Activated CD4-positive, alpha-beta T cell treated with anti-CD3 and anti-CD28 coated beads for 24 hours (primary cell): ENCODE data around the gene SNRNP27.

Experiments used
- DNase-seq, 2 donors: peaks; one replicate each; pipeline ENCODE4 v3.0.0-alpha.2; 2020; ENCODE audit warnings: low read depth in 2 of 2

The SNRNP27 gene

DNA sequence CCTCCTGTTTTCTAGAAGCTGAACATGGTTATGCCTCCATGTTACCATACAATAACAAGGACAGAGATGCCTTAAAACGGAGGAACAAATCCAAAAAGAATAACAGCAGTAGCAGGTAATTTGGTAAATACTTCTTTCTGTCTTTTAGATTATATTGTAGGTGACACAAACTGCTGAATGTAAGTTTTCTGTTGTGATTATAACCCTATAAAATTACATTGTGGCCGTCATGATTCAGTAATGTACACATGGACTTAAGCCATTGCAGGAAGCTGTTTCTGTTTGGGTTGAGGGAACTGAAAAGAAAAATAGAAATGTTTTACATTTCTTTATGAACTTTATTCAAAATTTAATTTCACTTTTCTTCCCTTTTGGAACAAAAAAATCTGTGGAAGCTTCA is 22.4 kb downstream of the SNRNP27 start:
- DNase-seq: no peak

DNA sequence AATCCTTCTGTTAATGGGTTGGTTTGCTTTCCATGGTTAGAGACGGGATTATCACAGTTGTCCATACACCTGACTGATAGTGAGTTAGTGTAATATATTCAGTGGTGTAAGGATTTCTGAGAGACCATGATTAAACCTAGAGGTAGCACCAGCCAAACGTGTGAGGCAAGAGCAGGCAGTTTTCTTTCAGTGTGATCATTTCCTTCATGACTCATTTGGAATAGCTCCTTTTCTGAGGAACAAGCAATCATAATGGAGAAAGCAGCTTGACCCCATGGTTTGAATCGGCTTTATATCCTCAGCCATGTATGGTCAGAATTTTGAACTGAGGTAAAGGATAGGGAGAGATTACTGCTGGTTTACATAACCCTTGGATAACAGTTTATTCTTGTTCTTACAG is 24.1 kb downstream of the SNRNP27 start:
- no peak for DNase-seq

DNA sequence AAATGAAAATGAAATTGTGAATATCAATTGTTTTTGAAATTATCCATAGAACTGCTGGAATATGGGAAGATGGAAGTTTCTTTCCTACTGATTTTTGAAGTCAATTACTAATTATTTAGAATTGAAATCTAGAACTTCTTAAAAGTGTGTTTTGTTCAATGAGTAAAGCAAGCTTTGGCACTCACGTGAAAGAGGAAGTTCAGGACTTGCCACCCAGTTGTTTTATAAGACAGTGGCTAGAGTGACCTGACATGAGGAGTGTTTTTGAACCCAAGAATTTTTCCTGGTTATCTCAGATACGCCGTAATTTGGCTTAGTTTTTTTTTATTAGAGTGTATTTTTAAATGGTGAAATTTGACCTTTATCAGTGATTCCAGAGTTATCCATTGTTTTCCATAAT is 24.6 kb downstream of the SNRNP27 start:
- DNase-seq: no peak

DNA sequence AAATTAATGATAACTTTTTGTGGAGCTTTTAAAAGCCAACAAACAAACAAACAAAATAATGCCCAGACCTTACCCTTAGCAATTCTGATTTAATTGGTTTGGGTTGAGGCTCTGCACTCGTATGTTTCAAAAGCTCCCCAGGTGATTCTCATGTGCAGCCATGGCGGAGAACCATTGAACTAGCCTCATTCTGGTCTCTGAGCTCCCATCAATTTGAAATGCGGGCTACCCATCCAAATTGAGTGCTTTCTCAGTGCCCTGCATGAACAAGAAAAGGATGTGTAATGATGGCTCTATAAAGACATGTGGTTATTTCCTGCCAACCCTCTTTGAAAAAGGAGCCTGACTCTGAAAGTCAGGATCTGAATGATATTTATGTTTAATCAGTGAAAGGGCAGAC is 29.4 kb downstream of the SNRNP27 start:
- DNase-seq: no peak

DNA sequence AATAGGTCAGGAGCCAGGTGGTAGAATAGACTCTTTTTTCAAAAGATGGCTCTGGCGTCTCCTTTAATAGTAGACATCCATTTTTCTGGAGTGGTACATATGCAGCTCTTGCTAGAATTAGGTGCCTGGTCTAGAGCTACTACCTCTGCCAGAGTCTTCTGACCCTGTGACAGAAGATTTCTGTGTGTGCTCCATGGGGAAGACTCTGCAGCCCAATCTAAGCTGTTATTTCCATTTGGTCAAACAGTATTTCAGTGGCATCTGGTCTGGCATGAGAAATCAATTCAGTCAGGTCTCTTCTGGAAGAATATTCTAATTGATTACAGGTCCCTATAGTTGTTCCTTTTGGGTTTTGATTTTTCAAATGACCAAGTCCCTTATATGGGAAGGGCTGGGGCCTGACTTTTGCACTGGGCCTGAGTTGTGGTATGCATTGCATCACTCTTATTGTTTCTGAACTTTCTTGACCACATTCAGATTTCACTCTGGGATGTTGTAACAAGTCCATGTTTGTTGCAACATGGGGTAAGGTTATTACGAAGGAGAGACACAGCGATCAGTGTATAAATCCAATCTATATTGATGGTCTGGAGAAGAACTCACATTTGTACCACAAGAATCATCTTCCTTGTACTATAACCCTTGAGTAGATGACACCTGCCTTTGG is 33.2 kb downstream of the SNRNP27 start:
- DNase-seq: no peak

DNA sequence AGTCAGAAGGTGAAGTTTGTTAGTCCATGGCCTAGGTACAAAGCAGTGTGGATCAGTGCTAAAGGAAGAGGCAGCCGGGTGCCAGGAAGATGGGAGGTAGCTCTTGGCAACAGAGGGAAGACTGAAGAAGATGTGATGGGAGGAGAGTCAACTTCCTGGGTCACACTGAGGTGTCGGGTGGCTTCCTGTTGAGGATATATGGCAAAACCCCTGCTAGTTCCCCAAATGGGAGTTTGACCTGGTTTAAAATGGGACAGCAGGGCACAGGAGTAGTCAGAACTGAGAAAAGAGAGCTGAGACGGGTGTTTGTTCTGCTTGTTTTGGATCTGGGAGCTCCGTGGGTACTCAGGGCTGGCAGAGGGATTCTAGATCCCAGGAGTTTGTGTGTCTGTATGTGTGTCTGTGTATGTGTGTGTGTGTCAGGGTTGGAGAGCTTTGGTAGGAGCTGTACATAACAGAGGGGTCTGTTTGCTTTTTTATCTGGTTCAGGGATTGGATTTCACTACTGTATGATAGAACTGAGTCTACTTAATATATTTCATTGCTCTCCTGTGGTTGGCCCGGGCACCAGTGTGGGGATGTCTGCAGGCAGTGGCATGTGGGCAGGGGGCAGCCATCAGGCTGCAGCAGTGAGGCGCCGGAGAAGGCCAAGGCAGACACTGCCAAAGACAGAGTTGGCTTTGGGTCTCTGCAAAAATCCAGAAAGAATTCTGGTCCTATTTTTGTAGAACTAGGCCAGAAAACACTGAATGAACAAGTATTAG is 38.3 kb downstream of the SNRNP27 start:
- no peak for DNase-seq

DNA sequence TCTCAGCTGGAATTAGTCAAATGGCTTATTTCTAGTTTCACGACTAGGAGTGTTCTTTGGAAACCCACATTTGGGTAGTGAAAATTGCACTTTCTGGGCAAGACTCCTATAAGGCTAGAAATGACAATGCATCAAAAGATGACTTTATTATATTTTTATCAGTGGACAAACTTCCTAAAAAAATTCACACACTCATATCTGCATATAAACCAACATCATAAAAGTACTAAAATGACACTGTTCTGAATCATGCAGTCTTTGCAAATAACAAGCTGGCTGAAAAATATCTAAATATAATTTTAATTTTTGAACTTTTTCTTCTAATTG is 38.8 kb downstream of the SNRNP27 start:
- DNase-seq: no peak

DNA sequence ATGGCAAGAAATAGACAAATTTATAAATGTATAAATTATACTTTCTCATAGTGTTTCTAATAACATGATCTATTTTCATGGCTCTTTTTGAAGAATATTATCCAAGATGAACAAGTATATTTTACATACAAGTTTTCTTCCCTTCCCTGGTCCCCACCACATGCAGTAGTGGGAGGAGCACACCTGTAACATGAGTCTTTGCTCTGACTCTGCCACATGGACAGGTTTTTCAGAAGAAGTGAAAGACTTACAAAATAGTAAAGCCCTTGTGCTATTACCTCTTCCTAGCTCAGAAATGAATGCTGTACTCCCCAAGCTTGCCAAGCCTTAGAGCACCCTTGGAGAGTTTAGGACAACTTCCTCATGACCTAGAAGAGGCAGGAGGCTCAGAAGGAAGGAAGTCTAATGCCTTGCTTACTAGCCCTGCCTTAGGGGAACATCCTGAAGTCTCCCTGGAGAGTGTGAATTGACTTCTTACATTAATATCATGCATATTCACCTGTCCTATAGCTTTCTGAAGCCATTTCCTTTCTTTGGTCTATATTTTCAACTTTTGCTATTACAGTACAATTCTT is 39.6 kb downstream of the SNRNP27 start:
- no peak for DNase-seq

DNA sequence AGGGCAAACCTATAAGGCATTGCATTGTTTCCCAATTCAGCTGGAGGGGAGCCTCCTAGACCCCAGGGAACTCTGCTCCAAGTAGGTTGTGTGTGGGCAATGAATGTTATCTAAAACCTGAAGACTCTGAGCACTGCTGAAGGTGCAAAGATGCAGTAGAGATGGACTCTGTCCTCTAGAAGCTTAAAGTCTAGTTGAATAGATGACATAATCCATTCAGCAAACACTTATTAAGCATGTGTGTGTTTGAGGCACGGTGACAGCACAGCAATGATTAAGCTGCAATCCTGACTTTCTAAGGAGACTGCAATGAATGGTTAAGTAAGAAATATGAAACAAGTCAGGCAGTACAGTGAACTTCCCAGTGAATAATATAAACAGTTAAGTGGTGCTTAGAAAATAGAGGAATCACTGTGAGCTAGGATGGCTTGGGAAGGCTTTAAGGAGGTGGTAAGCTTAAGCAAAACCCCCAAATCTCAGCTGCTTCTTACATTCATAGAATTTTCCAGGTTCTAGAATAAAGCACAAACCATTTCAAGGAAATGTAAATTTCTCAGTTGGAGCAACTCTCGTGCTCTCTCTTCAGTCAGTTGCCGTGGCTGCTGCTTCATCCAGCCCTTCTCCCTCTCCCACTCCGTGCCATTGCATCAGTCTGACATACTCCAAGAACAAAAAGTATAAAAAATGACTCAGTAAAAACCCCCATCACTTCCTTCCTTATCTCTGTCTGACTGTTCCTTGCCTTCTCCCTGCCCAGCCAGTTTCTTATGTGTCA is 40.3 kb downstream of the SNRNP27 start:
- no peak for DNase-seq

DNA sequence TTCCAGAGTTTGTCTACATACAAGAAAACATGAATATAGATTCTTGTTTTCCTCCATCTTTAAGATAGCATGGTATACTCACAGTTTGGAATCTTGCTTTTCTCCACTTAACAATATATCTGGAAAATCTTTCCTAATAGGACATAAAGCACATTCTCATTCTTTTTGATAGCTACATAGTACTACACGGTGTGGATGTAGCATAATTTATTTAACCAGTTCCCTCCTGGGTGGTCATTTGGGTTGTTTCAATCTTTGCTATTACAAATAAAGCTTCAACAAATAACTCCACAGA is 40.8 kb downstream of the SNRNP27 start:
- DNase-seq: no peak

DNA sequence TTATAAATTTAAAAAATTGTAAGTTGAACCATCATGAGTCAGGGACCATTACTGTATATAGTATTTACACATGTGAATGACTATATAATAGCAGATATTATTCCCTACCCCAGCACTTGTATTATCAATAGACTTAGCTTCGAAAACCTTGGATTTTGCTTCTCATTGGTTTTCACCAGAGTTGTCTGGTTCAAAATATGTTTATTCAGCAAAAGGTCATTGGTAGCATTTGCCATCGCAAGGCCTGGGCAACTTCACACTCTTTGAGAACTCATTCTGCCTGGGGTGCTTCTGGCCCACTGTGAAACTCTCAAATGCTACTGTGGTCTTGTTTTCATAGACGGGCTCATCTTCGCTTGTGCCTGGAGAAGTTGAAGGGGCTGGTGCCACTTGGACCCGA is 41.3 kb downstream of the SNRNP27 start:
- no peak for DNase-seq

DNA sequence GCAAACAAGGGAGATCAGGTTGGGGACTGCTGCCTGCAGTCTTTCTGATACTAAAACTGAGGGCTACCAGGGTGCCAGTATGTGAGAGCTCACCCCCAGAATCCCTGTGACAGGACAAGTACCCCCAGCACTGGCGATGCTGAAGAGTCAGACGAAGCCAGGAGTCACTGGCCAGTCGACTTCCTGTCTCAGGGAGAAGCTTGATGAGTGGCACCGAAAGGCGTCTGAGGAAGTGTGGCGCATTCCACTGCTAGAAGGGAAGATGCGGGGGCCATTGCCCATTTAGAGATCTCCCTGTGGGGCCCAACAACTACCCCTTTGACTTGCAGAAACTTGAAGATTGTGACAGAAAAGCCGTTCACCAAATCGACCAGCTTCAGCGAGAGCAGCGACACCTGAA is 43.1 kb downstream of the SNRNP27 start:
- no peak for DNase-seq

DNA sequence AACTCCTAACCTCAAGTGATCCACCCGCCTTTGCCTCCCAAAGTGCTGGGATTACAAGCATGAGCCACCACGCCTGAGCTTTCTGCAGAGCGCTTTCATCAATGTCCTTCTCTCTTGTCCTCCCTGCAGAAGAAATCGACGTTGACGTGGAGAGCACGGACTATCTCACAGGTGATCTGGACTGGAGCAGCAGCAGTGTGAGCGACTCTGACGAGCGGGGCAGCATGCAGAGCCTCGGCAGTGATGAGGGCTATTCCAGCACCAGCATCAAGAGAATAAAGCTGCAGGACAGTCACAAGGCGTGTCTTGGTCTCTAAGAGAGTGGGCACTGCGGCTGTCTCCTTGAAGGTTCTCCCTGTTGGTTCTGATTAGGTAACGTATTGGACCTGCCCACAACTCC is 44.2 kb downstream of the SNRNP27 start:
- no peak for DNase-seq

DNA sequence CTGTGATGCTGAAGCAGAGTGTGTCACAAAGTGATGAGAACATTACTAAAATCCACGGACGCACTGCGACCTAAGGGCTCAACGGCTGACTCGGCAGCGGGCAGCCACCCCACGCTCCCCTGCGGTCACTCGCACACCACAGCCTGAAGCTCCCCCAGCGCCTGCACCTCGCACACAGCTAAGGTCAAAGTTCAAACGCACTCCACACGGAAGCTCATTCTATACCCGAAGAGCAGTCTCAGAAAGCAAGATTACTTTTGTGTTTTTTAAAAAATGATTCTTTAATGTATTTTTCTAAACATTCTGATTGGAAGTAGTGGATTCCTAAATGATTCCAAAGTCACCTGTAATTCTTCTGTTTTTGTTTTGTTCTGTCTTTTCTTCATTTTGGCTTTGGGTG is 46.0 kb downstream of the SNRNP27 start:
- no peak for DNase-seq

DNA sequence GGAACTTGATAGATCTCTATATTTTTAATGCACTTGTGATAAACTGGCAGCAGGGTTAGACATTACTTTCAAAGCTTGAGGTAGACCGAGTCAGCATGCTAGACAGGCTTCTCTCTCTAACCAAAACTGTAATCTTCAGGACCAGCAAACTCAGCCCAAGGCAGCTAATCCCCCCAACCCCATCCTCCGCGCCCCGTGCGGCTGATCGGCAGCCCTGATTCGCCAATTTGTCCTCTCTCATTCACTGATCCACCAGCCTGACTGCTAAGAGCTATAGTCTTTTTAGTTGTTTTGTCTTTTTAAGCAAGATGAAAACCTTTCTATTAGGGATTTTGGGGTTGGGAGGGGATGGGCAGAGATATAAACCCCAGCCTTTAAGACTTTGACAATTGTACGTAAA is 46.9 kb downstream of the SNRNP27 start:
- DNase-seq: no peak

DNA sequence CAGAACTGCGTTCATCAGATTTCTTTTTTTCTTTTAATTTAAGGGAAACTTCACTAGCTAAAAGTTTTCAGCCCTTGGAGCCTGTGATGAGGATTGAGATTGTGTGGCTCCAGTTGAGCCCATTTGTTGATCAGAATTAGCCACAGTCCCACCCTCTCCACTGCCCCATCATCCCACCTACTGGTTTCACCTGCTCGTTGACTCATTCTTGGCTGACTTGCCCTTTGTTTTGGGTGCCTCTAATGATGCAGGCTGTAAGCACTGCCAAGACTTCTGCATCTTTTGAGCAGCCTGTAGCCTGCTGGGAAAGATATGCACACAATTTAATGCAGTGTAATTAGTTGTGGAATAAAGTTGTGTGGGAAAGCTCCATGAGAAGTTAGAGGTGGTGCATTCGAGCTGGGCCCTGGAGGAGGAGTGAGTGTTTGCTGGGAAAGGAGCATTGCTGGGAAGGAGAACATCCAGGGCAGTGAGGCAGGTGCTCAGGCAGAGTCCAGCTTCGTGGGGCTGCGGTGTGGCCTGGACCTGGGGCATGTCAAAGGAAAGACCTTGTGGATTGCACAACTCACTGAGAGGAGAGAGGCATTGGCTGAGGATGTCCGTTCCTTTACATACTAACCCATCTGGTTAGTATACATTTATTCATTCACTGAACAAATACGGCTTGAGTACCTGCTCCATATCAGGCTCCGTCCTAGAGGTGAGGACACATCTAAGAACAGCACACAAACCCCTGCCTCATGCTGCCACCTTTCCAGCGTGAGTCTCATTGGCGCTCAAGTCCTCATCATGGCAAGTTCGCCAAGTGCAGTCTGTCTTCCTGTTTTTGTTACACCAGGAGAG is 49.5 kb downstream of the SNRNP27 start:
- DNase-seq: no peak

DNA sequence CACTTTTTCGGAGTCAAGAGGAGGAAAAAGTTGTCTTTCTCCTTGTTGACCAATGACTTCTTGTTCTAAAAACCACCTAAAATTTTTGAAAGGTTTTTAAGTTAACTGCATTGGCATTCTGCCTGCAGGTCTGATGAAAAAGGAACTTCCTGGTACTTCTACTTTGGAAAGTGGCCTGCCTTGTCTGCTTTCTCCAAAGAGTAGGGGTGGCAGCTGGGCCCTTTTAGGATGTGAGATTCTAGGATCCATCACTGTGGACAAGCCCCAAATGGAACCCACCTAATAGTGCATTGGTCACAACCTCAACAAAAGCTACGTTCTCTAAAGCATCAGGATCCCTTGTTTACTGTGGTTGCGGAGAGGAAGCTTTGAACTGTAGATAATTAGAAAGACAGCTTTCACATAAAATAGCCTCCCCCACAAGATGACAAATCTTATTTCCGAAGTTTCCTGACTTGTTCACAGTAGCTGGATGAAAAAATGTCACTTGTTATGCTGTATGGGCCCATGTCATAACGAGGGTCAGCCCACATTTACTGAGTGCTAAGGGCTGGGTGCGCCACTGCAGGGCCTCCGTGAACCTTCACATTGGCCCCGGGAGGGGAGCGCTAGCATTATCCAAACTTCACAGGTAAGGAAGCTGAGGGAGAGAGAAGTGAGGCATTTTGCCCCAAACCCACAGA is 50.2 kb downstream of the SNRNP27 start:
- no peak for DNase-seq

DNA sequence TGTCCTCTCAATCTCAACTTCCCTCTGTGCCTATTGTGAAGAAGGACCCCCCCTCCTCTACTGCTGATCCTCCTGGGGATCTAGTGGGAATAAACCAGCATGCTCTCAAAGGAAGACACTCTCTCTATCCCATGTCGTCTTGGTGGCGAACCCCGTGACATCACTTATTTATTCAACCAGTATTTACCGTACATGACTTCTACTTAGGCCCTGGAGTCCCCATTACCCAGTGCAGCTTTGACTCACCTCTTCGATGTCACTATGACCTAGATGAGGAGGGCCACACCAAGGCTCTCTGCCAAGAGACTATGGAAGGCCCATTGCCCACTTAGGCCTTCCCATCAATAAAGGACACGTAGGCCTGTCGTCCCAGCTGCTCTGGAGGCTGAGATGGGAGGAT is 51.0 kb downstream of the SNRNP27 start:
- DNase-seq: no peak

DNA sequence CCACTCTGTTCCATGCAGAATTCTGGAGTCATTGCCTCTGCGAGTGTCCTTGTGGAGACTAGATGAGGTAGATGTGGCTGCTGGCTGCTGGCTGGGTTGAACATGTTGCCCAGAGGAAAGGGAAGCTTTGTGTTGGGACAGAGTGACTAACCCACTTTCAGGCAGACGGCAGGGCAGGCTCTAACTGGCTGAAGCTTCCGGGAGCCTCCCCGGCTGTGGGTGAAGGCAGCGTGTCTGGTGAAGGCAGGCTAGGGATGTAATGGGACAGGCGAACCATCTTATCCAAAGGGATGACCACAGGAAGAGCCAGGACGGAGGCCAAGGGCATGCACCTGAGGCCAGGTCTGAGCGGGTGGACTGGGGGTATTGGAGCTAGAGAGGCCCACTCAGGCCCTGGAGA is 51.7 kb downstream of the SNRNP27 start:
- no peak for DNase-seq

DNA sequence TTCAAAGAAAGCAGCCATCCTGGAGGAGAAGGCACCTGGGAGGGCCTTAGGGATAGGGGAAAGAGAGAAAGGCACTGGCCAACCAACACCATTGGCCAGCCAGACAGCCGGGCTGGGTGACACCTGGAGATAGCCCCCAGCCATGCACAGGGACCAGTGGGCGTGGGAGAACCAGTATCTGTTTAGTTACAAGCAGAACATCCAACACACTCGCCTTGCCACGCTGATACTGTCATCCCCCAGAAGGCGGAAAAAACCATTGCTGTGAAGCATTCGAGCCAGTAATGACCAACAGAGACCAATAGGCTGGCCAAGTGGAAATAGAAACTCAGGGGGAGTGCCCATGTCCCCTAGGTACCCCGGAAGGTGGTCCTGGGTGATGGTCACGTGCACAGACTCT is 52.2 kb downstream of the SNRNP27 start:
- no peak for DNase-seq
